GM23248 (cell line): ENCODE measurements around the gene ZFP64. TPM values are rescaled to one million over a fixed set of nuclear protein-coding genes. Genes with fewer than 3 reads are reported as not detected.

Experiments used
- DNase-seq: peaks from one replicate; pipeline ENCODE4 v3.0.0-alpha.2; 2015
- H2AFZ ChIP-seq: fragments of 200-600 bp; sonication (generic); 2 replicates; pipeline ENCODE4 v1.6.1; 2016; ENCODE audit warnings: antibody characterized with exemption
- H3F3A ChIP-seq: fragments of 200-600 bp; sonication (generic); 2 replicates; pipeline ENCODE4 v1.6.1; 2016; ENCODE audit warnings: mild to moderate bottlenecking, antibody characterized with exemption, mixed run types; ENCODE audit not compliant: insufficient read depth
- H3K27ac ChIP-seq: fragments of 200-600 bp; sonication (generic); 2 replicates; pipeline ENCODE4 v1.5.1; 2016; ENCODE audit warnings: mild to moderate bottlenecking
- H3K27me3 ChIP-seq: fragments of 200-600 bp; sonication (generic); replicated peaks from 2 replicates; pipeline ENCODE4 v1.6.1; 2016; ENCODE audit warnings: mild to moderate bottlenecking; ENCODE audit not compliant: insufficient read depth
- H3K36me3 ChIP-seq: fragments of 200-600 bp; sonication (generic); 2 replicates; pipeline ENCODE4 v1.6.1; 2016; ENCODE audit warnings: low read depth, mild to moderate bottlenecking
- H3K4me1 ChIP-seq: fragments of 200-600 bp; sonication (generic); 2 replicates; pipeline ENCODE4 v1.6.1; 2016; ENCODE audit warnings: mild to moderate bottlenecking; ENCODE audit not compliant: insufficient read depth
- H3K4me2 ChIP-seq: fragments of 200-600 bp; sonication (generic); one replicate; pipeline ENCODE4 v1.6.1; 2016; ENCODE audit warnings: mild to moderate bottlenecking; ENCODE audit not compliant: unreplicated experiment
- H3K4me3 ChIP-seq: fragments of 200-600 bp; sonication (generic); 2 replicates; pipeline ENCODE4 v1.5.1; 2016; ENCODE audit warnings: mild to moderate bottlenecking
- H3K79me2 ChIP-seq: fragments of 200-600 bp; sonication (generic); 2 replicates; pipeline ENCODE4 v1.6.1; 2016; ENCODE audit warnings: mild to moderate bottlenecking; ENCODE audit not compliant: insufficient read depth
- H3K9ac ChIP-seq: fragments of 200-600 bp; sonication (generic); 2 replicates; pipeline ENCODE4 v1.6.1; 2016; ENCODE audit warnings: mild to moderate bottlenecking
- H3K9me2 ChIP-seq: fragments of 200-600 bp; sonication (generic); 2 replicates; pipeline ENCODE4 v1.6.1; 2016; ENCODE audit warnings: mixed run types, mild to moderate bottlenecking, moderate library complexity; ENCODE audit not compliant: insufficient read depth
- H3K9me3 ChIP-seq: fragments of 200-600 bp; sonication (generic); one replicate; pipeline ENCODE4 v1.6.1; 2017; ENCODE audit warnings: low read depth
- H4K20me1 ChIP-seq: fragments of 200-600 bp; sonication (generic); 2 replicates; pipeline ENCODE4 v1.6.0; 2016; ENCODE audit not compliant: insufficient read depth
- EZH2 ChIP-seq: fragments of 200-600 bp; sonication (generic); IDR thresholded peaks from 2 replicates; pipeline ENCODE4 v1.6.1; 2018; ENCODE audit warnings: antibody characterized with exemption, mild to moderate bottlenecking; ENCODE audit not compliant: insufficient read depth, poor library complexity, severe bottlenecking
- EZH2phosphoT487 ChIP-seq: fragments of 200-600 bp; sonication (generic); IDR thresholded peaks from 2 replicates; pipeline ENCODE4 v1.6.1; 2018; ENCODE audit warnings: antibody characterized with exemption, moderate library complexity, mild to moderate bottlenecking, low read depth; ENCODE audit not compliant: insufficient read depth
- WGBS, 2 experiments: methylation state at CpG; one replicate each; pipeline ENCODE4 v1.1.6; 2015 to 2017; ENCODE audit warnings: low lambda C conversion rate in 2 of 2, low coverage in 1 of 2; ENCODE audit errors: missing lambda C conversion rate in 2 of 2; 5-methylcytosine and 5-hydroxymethylcytosine counted together
- in situ Hi-C: fragments of 300-500 bp; cut with MboI; formaldehyde crosslinking; loops from 2 replicates; pipeline ENCODE4 v1.15.0; 2020
- polyA plus RNA-seq: library from polyadenylated mRNA; unstranded; fragments of >200 nt; fragmentation: Nextera tagmentation; extraction: Ambion mirVana; gene quantifications from 2 replicates; pipeline ENCODE4 v1.2.1, GENCODE V29; 2016
- total RNA-seq: library from RNA; depleted of rRNA; stranded (reverse); fragments of >200 nt; shearing (Covaris generic); gene quantifications from 2 replicates; pipeline ENCODE4 v1.2.3, GENCODE V29; 2014

The ZFP64 gene
- total and polyA plus RNA-seq, 2 experiments from 2014 or later: 14.3 to 20.8 TPM

DNA sequence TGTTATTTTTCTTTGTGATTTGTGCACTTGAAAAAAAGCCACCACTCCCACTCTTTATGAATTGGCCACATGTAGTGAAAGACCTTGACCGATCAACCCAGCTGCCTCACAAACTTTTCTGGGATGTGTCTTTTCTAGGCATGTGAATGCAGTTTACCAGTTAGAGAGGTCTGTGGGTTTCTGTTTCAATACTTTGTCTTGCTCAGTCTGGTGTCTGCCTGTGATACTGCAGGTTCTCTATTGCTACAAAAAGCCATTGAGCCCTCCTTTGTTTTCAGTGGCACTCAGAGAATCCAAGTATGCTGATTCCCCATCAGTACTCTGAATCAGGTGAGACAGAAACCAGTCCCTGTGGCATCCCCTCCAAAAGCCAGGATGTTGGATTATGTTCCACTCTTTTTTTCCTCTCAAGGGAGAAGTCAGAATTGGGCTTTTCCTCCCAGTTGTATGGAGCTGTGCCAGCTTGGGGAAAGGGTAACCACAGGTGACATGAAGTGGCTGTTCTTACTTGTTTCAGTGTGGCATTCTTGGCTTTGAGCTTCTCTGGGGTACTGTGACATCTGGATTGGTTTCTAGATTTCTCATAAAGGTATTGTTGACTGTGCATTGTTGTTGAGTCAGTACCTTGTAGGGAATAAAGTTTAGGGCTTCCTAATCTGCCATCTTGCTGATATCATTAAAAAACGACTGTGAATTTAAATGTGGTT, 26.3 kb upstream of the ZFP64 start:
- Histone ChIP-seq H3K36me3 (no peaks in the 10 kb centered on the region), H3K9ac (no peak overlapping the region), H2AFZ (no peak overlapping the region), H3K9me3 (no peaks in the 10 kb centered on the region), H3K27me3 (peaks cover 32% of the 10 kb centered on the region; the same call in 1 of the 2 replicates), H3K4me2 (no peak overlapping the region), H3K4me1 (no peaks in the 10 kb centered on the region), H4K20me1 (no peaks in the 10 kb centered on the region), H3K9me2 (no peaks in the 10 kb centered on the region), H3K79me2 (no peaks in the 10 kb centered on the region), H3K27ac (no peak overlapping the region), H3K4me3 (no peak overlapping the region), H3F3A (no peaks in the 10 kb centered on the region)
- in situ Hi-C loops: no loop called here
- no peak for DNase-seq
- TF ChIP-seq EZH2: no peak
- TF ChIP-seq EZH2phosphoT487: no peak
- WGBS, 2 experiments: 46 to 48% methylated on average over 2 of the region's 2 CpGs

DNA sequence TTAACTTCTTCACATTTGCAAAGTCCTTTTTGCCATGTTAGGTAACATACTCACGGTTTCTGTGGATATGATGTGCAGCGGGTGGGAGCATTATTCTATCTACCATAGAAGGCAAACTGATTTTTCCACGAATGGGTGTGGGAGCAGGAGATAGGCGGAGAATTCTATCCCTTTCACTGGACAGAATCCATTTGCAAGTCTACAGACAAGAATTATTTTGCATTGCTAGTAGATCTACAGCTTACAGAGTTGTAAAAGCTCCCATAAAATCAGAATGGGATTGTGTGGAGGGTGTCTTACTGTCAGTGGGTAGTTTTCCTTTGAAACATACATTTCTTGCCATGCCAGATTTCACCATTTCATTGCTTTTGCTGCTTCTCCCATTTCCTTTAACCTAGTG, 22.4 kb upstream of the ZFP64 start:
- H3K9me3 ChIP-seq: no peaks in the 10 kb centered on the region

DNA sequence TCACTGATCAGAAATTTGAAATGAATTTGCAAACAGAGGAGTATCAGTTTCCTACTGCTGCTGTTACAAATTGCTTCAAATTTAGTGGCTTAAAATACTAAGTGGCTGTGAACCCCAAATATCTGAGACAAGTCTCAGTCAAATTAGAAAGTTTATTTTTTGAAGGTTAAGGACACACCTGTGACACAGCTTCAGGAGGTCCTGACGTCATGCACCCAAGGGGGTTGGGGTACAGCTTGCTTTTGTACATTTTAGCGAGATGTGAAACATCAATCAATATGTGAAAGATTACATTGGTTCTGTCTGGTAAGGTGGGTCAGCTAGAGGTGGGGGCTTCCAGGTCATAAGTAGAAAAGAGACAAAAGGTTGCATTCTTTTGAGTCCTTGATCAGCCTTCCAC, 21.4 kb upstream of the ZFP64 start:
- Histone ChIP-seq H3K9me2 (no peaks in the 10 kb centered on the region), H3K9me3 (no peaks in the 10 kb centered on the region), H3K36me3 (no peaks in the 10 kb centered on the region), H4K20me1 (no peaks in the 10 kb centered on the region), H3F3A (no peaks in the 10 kb centered on the region), H3K4me2 (no peak overlapping the region), H3K27ac (no peak overlapping the region), H3K4me1 (no peaks in the 10 kb centered on the region), H3K4me3 (no peak overlapping the region), H3K79me2 (no peaks in the 10 kb centered on the region), H3K9ac (no peak overlapping the region), H2AFZ (no peak overlapping the region), H3K27me3 (peaks cover 42% of the 10 kb centered on the region)
- DNase-seq: no peak
- WGBS, 2 experiments: 26 to 28% methylated on average over 2 of the region's 2 CpGs
- TF ChIP-seq EZH2phosphoT487 (no peak), EZH2 (no peak)
- in situ Hi-C loops: no loop called here

More for the DNA sequence above, 22.4 kb upstream of the ZFP64 start:
- Histone ChIP-seq H4K20me1 (no peaks in the 10 kb centered on the region), H3F3A (no peaks in the 10 kb centered on the region), H3K9me2 (no peaks in the 10 kb centered on the region), H3K27me3 (peaks cover 38% of the 10 kb centered on the region), H3K4me1 (no peaks in the 10 kb centered on the region), H3K9ac (no peak overlapping the region), H3K79me2 (no peaks in the 10 kb centered on the region), H3K4me3 (no peak overlapping the region), H3K4me2 (no peak overlapping the region), H3K36me3 (no peaks in the 10 kb centered on the region), H3K27ac (no peak overlapping the region), H2AFZ (no peak overlapping the region)
- WGBS, 2 experiments: 42 to 44% methylated on average over 4 of the region's 4 CpGs
- in situ Hi-C loops: no loop called here
- TF ChIP-seq EZH2 (no peak), EZH2phosphoT487 (no peak)
- no peak for DNase-seq

DNA sequence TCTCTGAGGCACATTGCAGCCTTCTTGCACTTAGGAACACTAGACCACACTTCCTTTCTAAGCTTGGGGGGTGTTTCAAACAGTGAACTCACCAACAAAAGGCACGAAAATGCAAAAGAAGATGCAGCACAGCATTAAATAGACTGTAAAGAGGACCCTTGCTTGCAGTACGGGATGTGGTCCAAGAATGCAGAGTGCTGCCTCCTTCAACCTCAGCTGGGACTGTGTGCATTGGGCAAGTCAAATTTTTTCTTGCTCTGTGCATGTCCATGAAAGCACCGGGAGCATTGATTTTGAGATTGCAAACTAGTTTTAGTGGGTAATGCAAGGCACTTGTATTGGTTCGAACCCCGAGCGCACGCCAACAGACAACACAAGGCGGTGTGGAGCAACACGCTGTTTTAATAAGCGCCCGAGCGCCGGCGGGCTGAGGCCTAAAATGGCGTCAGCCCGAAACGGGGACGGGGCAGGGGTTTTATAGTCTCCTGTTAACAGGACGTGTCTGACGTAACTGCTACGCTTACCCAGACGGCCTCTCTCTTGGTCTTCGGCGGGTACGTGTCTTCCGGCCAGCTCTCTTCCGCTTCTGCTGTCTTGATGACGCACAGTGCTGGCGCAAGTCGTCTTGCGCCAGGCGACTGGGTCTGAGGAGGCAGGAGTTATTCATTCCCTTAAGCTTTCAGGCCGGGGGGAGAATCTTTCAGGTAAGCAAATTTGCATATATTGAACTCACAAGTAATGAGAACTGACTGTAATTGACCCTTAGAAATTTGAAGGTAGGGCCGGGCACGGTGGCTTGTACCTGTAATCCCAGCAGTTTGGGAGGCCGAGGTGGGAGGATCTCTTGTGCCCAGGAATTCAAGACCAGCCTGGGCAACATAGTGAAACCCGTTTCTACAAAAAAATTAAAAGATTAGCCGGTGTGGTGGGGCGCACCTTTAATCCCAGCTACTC, 18.7 kb upstream of the ZFP64 start:
- WGBS, 2 experiments: 80 to 83% methylated on average over 39 of the region's 39 CpGs
- Histone ChIP-seq H3K36me3 (no peaks in the 10 kb centered on the region), H3K9me3 (no peaks in the 10 kb centered on the region), H3K9ac (no peak overlapping the region), H3K4me2 (no peak overlapping the region), H4K20me1 (no peaks in the 10 kb centered on the region), H3K79me2 (no peaks in the 10 kb centered on the region), H3K4me3 (no peak overlapping the region), H2AFZ (no peak overlapping the region), H3K9me2 (no peaks in the 10 kb centered on the region), H3F3A (no peaks in the 10 kb centered on the region), H3K27ac (no peak overlapping the region), H3K27me3 (peaks cover 33% of the 10 kb centered on the region), H3K4me1 (no peaks in the 10 kb centered on the region)
- in situ Hi-C loops: no loop called here
- TF ChIP-seq EZH2 (no peak), EZH2phosphoT487 (no peak)
- DNase-seq: no peak
